Measurements from ENCODE around the gene TMED4. TPM values are rescaled to one million over a fixed set of nuclear protein-coding genes. Genes with fewer than 3 reads are reported as not detected.
"Not testable (repeated sequence)": the region's sequence is repeated elsewhere in the genome, so short reads cannot be mapped to it uniquely, and the experiment has no call there.

The TMED4 gene
- total RNA-seq, 1 experiment from 2014 or later: 94.4 TPM

DNA sequence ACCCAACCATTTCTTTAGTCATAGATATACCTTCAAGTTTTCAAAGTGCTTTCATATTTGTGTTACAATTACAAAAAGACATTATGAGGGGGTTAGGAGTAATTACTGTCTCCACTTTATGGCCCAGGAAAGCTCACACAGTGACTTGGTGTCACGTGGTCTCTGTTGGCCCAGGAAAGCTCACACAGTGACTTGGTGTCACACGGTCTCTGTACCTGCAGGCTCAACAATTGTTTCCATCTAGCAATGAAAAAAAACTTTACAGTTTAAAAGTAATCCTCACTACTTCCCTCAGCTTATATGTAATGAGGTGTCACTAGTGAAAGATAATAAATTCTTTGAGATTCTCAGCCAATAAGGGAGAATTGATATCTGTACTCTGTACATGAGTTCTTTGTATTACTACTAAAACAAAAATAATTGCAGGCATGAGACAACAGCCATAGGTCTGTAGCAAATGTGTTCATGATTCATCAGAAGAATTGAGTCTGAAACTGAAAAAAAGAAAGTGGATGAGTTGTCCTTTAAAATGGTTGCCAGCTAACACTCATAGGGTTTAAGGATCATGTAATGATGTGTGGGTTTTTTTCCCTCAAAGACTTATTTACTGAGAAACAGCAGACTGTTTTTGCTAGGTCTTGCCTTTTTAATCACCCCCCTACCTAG, 35.3 kb upstream of the TMED4 start:
- DNase-seq: no peak

DNA sequence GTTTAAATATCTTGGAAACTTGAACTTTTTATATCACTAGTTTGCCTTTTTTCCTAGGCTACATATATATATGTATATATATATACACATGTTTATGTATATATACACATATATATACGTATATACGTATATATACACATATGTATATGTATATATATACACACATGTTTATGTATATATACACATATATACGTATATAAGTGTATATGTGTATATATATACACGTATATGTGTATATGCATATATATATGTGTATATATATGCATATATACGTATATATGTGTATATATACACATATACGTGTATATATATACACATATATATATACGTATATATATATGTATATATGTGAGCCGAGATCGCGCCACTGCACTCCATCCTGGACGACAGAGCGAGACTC, 34.5 kb upstream of the TMED4 start:
- no peaks in the 10 kb centered on the region; the same call in 1 of the 2 replicates for H3K36me3 ChIP-seq (replicated peaks; ENCODE audit: control insufficient read depth, insufficient read depth, low read length)
- H3K27me3 ChIP-seq (ENCODE audit: control insufficient read depth, insufficient read depth, low read length): no peaks in the 10 kb centered on the region
- no peak for DNase-seq
- H3K4me3 ChIP-seq (ENCODE audit: insufficient read depth, low read depth, low read length): no peak overlapping the region

More for the DNA sequence above, 35.3 kb upstream of the TMED4 start:
- Histone ChIP-seq H3K36me3 (replicated peaks; ENCODE audit: control insufficient read depth, insufficient read depth, low read length) (no peaks in the 10 kb centered on the region; the same call in 1 of the 2 replicates), H3K4me3 (ENCODE audit: insufficient read depth, low read depth, low read length) (no peak overlapping the region), H3K27me3 (ENCODE audit: control insufficient read depth, insufficient read depth, low read length) (no peaks in the 10 kb centered on the region)

DNA sequence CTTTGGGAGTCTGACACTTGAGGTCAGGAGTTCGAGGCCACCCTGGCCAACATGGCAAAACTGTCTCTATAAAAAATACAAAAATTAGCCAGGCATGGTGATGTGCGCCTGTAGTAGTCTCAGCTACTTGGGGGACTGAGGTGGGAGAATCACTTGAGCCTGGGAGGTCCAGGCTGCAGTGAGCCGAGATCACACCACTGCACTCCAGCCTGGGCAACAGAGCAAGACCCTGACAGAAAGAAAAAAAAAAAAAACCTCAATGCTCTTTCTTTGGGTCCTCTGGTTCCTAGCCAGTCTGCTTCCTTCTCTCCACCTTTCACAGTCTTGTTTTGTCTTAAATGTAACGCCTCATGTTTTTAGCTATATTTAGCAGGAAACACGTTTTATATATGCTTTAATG, 33.8 kb upstream of the TMED4 start:
- DNase-seq: no peak
- Histone ChIP-seq H3K36me3 (replicated peaks; ENCODE audit: control insufficient read depth, insufficient read depth, low read length) (no peaks in the 10 kb centered on the region; the same call in 1 of the 2 replicates), H3K27me3 (ENCODE audit: control insufficient read depth, insufficient read depth, low read length) (no peaks in the 10 kb centered on the region), H3K4me3 (ENCODE audit: insufficient read depth, low read depth, low read length) (no peak overlapping the region)

DNA sequence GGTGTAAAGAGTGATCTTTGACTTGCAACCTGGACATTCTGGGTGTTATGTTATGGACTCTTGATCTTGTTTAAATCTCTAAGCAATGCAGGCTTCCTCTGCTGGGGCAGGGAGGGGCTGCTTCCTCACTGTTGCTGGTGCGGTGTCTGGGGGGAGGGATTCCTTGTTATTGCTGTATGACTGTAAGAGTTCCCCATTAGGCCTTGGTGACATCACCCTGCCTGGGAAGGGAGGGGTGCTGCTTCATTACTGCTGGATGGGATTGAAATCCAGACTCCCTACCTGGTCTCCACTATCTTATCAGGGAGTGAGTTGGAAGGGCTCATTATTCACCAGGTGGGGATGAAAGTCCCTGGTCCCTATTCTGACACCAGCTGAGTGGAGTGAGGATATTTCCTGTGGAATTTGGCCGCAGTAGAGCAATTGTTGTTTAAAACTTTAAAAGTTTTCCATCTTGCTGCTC, 33.1 kb upstream of the TMED4 start:
- no peak for DNase-seq
- no peaks in the 10 kb centered on the region for H3K27me3 ChIP-seq (ENCODE audit: control insufficient read depth, insufficient read depth, low read length)
- H3K36me3 ChIP-seq (replicated peaks; ENCODE audit: control insufficient read depth, insufficient read depth, low read length): no peaks in the 10 kb centered on the region; the same call in 1 of the 2 replicates

DNA sequence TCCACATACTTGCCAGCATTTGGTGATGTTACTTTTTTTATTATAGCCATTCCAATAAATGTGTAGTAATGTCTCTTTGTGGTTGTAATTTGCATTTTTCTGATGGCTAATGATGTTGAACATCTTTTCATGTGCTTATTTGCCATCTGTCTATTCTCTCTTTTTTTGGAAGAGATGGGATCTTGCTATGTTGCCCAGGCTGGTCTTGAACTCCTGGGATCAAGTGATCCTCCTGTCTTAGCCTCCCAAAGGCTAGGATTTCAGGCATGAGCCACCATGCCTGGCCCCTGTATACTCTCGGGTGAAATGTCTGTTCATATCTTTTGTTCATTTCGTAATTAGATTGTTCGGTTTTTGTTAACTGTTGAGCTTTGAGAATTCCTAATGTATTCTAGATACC, 27.8 kb upstream of the TMED4 start:
- Histone ChIP-seq H3K27me3 (ENCODE audit: control insufficient read depth, insufficient read depth, low read length) (no peaks in the 10 kb centered on the region), H3K4me3 (ENCODE audit: insufficient read depth, low read depth, low read length) (no peak overlapping the region), H3K36me3 (replicated peaks; ENCODE audit: control insufficient read depth, insufficient read depth, low read length) (no peaks in the 10 kb centered on the region)
- DNase-seq: no peak

More for the DNA sequence above, 33.1 kb upstream of the TMED4 start:
- no peak overlapping the region for H3K4me3 ChIP-seq (ENCODE audit: insufficient read depth, low read depth, low read length)

DNA sequence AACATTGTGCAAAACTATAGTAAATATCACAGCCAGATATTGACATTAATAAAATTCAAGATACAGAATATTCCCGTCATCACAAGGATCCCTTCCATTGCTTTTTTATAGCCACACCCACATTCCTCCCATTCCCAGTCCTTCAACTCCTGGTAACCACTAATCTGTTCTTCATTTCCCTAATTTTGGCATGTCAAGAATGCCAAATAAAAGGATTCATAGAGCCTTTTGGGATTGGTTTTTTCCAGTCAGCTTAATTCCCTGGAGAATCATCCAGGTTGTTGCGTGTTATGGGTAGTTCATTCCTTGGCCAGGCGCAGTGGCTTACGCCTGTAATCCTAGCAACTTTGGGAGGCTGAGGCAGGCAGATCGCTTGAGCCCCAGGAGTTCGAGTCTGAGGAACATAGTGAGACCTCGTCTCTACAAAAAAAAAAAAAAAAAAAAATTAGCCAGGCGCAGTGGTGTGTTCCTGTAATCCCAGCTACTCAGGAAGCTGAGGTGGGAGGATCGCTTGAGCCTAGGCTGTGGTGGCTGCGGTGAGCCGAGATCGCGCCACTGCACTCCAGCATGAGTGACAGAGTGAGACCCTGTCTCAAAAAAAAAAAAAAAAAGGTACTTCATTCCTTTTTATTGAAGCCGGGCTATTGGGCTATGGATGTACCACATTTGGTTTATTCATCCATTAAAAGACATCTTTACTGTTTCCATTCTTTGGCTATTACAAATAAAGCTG, 27.1 kb upstream of the TMED4 start:
- DNase-seq: peak; percentile 41
- no peak overlapping the region for H3K4me3 ChIP-seq (ENCODE audit: insufficient read depth, low read depth, low read length)

DNA sequence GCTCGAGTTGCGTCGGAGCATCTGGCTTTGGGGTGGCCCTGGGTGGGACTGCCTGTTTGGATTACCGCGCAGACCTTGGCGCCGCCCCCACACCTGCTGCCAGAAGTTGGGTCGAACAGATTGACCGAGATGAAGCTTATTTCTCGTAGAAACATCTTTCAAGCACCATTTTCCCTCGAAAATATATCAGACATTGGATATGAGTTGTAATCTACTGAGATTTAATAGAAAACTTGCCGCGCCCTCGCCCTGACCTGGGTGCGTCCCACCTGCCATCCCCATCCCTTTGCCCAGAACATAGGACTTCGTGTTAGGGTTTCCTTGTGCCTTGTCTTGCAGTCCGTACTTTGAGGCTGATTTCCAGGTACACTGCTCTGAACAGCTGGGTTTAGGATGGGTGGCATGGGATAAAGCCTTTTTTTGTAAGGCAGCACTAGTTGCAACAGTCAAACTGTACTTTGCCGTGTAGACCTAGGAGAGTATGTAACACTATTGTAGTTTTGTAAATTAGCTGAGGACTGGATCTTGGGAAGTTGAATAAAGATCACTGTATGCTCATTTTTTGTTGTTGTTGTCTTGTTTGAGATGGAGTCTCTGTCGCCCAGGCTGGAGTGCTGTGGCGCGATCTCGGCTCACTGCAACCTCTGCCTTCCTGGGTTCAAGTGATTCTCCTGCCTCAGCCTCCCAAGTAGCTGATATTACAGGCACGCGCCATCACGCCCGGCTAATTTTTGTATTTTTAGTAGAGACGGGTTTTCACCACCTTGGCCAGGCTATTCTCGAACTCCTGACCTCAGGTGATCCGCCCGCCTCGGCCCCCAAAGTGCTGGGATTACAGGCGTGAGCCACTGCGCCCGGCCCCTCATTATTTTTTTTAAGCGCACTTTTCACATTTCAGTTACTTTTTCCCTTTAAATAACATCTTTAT, 25.4 kb upstream of the TMED4 start:
- Histone ChIP-seq H3K27me3 (ENCODE audit: control insufficient read depth, insufficient read depth, low read length) (no peaks in the 10 kb centered on the region), H3K4me3 (ENCODE audit: insufficient read depth, low read depth, low read length) (peak overlapping the region; percentile 83), H3K36me3 (replicated peaks; ENCODE audit: control insufficient read depth, insufficient read depth, low read length) (no peaks in the 10 kb centered on the region)
- DNase-seq: peak; percentile 50

More for the DNA sequence above, 27.1 kb upstream of the TMED4 start:
- Histone ChIP-seq H3K36me3 (replicated peaks; ENCODE audit: control insufficient read depth, insufficient read depth, low read length) (no peaks in the 10 kb centered on the region), H3K27me3 (ENCODE audit: control insufficient read depth, insufficient read depth, low read length) (no peaks in the 10 kb centered on the region)

DNA sequence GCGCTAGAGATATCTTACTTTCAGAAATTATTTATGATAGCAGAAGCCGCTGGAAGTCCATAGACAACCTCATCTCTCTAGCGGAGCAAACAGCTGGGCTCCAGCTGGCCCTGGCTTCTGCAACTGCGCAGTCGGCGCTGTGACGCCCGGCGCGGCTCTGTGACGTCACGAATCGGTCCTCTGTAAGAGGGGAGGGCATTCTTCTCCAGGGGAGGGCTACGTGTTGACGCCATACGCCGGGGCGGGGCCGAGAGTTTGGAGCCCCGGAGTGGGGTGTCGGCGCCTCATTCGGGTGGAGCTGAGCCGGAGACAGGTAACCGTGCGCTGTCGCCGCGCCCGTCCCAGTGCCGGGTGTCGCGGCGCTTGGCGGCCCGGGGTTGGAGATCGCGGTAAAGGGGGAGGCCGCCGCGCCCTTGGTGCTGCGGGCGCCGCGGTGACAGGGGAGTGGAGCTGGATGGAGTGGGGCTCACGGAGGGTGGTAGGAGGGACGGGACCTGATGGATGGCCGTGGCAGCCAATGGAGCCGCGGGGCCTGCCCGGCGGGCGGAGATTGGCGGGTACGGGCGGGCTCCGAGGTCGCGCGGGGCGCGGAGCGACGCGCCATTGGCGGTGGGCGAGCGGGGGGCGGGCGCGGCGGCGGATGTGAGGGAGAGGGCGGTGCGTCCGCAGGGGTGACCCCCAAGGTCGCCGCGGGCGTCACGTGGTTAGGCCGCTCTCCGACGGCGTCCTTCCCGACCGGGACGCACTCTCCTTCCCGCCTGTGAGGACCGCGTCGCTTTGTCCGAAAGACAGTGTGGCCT, 24.5 kb upstream of the TMED4 start, which contains the start of gene OGDH:
OGDH (plus strand) TSS at position 287 of the 800 bp plus-strand sequence. CDS start 17,717 bp downstream, outside the sequence.
- H3K36me3 ChIP-seq (replicated peaks; ENCODE audit: control insufficient read depth, insufficient read depth, low read length): no peaks in the 10 kb centered on the region
- no peaks in the 10 kb centered on the region for H3K27me3 ChIP-seq (ENCODE audit: control insufficient read depth, insufficient read depth, low read length)
- DNase-seq: peak; percentile 100
- peak within 1 kb of the TSS; percentile 83 for H3K4me3 ChIP-seq (ENCODE audit: insufficient read depth, low read depth, low read length)

DNA sequence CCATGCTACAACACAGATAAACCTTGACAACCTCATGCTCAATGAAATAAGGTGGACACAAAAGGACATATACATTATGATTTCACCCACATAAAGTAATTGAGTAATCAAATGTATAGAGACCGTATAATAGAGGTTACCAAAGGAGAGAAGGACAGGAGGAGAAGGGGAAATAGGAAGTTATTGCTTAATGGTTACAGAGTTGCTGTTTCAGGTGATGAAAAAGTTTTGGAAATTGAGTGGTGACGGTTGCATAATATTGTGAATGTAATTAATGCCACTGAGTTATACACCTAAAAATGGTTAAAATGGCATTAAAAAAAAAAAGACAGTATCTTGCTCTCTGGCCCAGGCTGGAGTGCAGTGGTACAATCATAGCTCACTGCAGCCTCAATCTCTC, 22.9 kb upstream of the TMED4 start:
- H3K36me3 ChIP-seq (replicated peaks; ENCODE audit: control insufficient read depth, insufficient read depth, low read length): no peaks in the 10 kb centered on the region
- no peaks in the 10 kb centered on the region for H3K27me3 ChIP-seq (ENCODE audit: control insufficient read depth, insufficient read depth, low read length)
- H3K4me3 ChIP-seq (ENCODE audit: insufficient read depth, low read depth, low read length): no peak overlapping the region
- no peak for DNase-seq

DNA sequence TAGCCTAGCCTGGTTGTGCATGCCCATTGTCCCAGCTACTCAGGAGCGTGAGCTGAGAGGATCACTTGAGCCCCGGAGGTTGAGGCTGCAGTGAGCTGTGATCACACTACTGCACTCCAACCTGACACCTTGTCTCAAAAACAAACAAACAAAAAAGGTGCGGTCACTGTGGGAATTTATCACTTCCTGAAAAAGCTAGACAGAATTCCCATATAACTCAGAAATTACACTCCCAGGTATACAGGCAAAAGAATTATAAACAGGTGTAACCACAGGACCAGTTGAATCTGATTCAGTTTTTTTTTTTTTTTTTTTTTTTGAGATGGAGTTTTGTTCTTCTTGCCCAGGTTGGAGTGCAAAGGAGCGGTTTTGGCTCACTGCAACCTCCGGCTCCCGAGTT, 21.2 kb upstream of the TMED4 start:
- DNase-seq: no peak
- Histone ChIP-seq H3K4me3 (ENCODE audit: insufficient read depth, low read depth, low read length) (no peak overlapping the region), H3K27me3 (ENCODE audit: control insufficient read depth, insufficient read depth, low read length) (no peaks in the 10 kb centered on the region), H3K36me3 (replicated peaks; ENCODE audit: control insufficient read depth, insufficient read depth, low read length) (no peaks in the 10 kb centered on the region)

DNA sequence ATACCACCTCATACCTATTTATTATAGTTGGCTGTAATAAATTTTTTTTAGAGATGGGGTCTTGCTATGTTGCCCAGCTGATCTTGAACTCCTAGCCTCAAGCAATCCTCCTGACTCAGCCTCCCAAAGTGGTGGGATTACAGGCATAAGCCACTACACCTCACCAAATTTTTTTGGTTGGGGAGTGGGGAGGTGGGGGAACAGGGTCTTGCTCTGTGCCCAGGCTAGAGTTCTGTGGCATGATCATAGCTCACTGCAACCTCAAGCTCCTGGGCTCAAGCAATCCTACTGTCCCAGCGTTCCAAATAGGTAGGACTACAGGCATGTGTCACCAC, 20.5 kb upstream of the TMED4 start:
- H3K4me3 ChIP-seq (ENCODE audit: insufficient read depth, low read depth, low read length): no peak overlapping the region
- no peaks in the 10 kb centered on the region for H3K36me3 ChIP-seq (replicated peaks; ENCODE audit: control insufficient read depth, insufficient read depth, low read length)
- no peak for DNase-seq
- H3K27me3 ChIP-seq (ENCODE audit: control insufficient read depth, insufficient read depth, low read length): no peaks in the 10 kb centered on the region

DNA sequence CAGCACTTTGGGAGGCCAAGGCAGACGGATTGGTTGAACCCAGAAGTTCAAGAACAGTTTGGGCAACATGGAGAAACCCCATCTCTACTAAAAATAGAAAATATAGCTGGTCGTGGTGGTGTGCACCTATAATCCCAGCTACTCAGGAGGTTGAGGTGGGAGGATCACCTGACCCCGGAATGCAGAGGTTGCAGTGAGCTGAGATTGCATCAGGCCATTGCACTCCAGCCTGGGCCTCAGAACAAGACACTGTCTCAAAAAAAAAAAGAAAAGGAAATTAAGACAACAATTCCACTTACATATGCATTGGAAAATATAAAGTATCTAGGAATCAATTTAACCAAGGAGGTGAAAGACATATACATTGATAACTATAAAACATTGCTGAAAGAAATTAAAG, 17.2 kb upstream of the TMED4 start:
- no peak for DNase-seq
- H3K36me3 ChIP-seq (replicated peaks; ENCODE audit: control insufficient read depth, insufficient read depth, low read length): no peaks in the 10 kb centered on the region
- no peak overlapping the region for H3K4me3 ChIP-seq (ENCODE audit: insufficient read depth, low read depth, low read length)
- no peaks in the 10 kb centered on the region for H3K27me3 ChIP-seq (ENCODE audit: control insufficient read depth, insufficient read depth, low read length)

DNA sequence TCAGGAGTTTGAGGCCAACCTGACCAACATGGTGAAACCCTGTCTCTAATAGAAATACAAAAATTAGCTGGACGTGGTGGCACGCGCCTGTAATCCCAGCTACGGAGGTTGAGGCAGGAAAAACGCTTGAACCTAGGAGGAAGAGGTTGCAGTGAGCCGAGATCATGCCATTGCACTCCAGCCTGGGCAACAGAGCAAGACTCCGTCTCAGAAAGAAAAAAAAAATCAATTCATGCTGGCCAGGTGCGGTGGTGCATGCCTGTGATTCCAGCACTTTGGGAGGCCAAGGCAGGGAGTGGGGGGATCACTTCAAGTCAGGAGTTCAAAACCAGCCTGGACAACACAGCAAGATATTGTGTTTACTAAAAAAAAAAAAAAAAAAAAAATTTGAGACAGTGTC, 15.2 kb upstream of the TMED4 start:
- H3K36me3 ChIP-seq (replicated peaks; ENCODE audit: control insufficient read depth, insufficient read depth, low read length); DNase-seq; H3K27me3 ChIP-seq (ENCODE audit: control insufficient read depth, insufficient read depth, low read length); H3K4me3 ChIP-seq (ENCODE audit: insufficient read depth, low read depth, low read length): not testable (repeated sequence)

All from H7 (cell line).